ENCODE results near the gene PPP4R2. TPM values are rescaled to one million over a fixed set of nuclear protein-coding genes. Genes with fewer than 3 reads are reported as not detected.

The PPP4R2 gene
- total and polyA plus RNA-seq, 2 of the 4 experiments (the other 2 are of a cell fraction), result 13.5 to 31.4 TPM

DNA sequence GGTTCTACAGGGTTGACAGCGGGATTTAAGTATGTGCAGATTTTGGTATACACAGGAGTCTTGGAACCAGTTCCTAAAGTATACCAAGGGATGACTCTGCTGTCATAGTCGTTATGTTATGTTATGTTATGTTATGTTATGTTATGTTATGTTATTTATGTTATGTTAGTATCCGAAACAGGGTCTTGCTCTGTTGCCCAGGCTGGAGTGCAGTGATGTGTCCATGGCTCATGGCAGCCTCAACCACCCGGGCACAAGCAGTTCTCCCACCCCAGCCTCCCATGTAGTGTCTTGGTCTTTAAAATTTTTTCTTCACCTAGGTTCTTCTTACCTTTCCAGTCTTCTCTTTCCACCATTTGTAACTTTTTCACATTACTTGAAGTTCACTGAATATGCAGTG is 21.7 kb downstream of the PPP4R2 start:
- dilution Hi-C loops (cut with HindIII; ENCODE audit: low sequenced_read_pairs, unreplicated experiment) (no loop called here), in situ Hi-C loops (cut with MboI; ENCODE audit: low sequenced_read_pairs) (no loop called here), intact Hi-C loops (cut with micrococcal nuclease) (no loop called here)
- Histone ChIP-seq H4K91ac (ENCODE audit: insufficient read depth, low read depth, low read length) (no peak overlapping the region), H3K14ac (replicated peaks; ENCODE audit: low read depth, low read length) (no peak overlapping the region), H3K9me1 (ENCODE audit: insufficient read depth, low read length) (peaks cover 16% of the 10 kb centered on the region), H3K27ac (ENCODE audit: insufficient read depth, low read length) (no peak overlapping the region), H3K9me3 (ENCODE audit: control insufficient read depth, insufficient read depth, low read length) (no peaks in the 10 kb centered on the region), H2BK15ac (ENCODE audit: low read depth, low read length) (no peak overlapping the region), H2BK5ac (ENCODE audit: low read depth, low read length, poor library complexity, severe bottlenecking) (no peak overlapping the region), H3K4me3 (ENCODE audit: insufficient read depth, low read depth, low read length) (no peak overlapping the region), H4K20me1 (ENCODE audit: insufficient read depth, low read length) (peaks cover 96% of the 10 kb centered on the region), H4K5ac (ENCODE audit: low read depth, low read length) (no peak overlapping the region), H2AFZ (replicated peaks; ENCODE audit: low read length, poor library complexity) (no peak overlapping the region), H2AK5ac (ENCODE audit: low read depth, low read length) (no peak overlapping the region), H3K18ac (ENCODE audit: low read depth, low read length) (no peak overlapping the region), H4K8ac (ENCODE audit: low read depth in 2 of 2, low read length in 2 of 2) (no peak overlapping the region), H3K4me2 (ENCODE audit: low read depth, low read length) (no peak overlapping the region), H3K4ac (ENCODE audit: low read depth, low read length) (no peak overlapping the region), H2AK9ac (replicated peaks; ENCODE audit: low read depth, low read length, poor library complexity) (no peak overlapping the region), H3K36me3 (ENCODE audit: control insufficient read depth, insufficient read depth, low read length) (peaks cover 9% of the 10 kb centered on the region), H3K79me1 (ENCODE audit: low read depth in 1 of 2, low read length in 2 of 2) (peaks cover 2 to 51% of the 10 kb centered on the region in 2 experiments; a peak in 3 of 4 replicates), H2BK20ac (ENCODE audit: low read depth, low read length) (no peak overlapping the region), H2BK120ac (ENCODE audit: low read depth, low read length) (no peak overlapping the region), H3K4me1 (ENCODE audit: control insufficient read depth, insufficient read depth, low read length) (peaks cover 7% of the 10 kb centered on the region), H3K56ac (ENCODE audit: extremely low read depth, insufficient read depth, low read length) (no peak overlapping the region), H3K27me3 (ENCODE audit: control insufficient read depth, insufficient read depth, low read length) (no peaks in the 10 kb centered on the region), H3K9ac (ENCODE audit: low read depth, low read length) (no peak overlapping the region), H3K23ac (ENCODE audit: low read depth, low read length) (no peak overlapping the region)
- WGBS, 2 experiments (ENCODE audit: extremely low coverage in 2 of 2, insufficient read length in 1 of 2), result no CpG with 5 or more reads among the region's 4 CpGs
- no peak for ATAC-seq (ENCODE audit: low read depth)
- TF ChIP-seq CEBPB (IDR thresholded peaks at IDR 0.05; ENCODE audit: low read depth, low read length), result no peak
- no peak for TF ChIP-seq BHLHE40 (IDR thresholded peaks at IDR 0.05; ENCODE audit: low read depth, low read length)
- TF ChIP-seq, protein P1, sequence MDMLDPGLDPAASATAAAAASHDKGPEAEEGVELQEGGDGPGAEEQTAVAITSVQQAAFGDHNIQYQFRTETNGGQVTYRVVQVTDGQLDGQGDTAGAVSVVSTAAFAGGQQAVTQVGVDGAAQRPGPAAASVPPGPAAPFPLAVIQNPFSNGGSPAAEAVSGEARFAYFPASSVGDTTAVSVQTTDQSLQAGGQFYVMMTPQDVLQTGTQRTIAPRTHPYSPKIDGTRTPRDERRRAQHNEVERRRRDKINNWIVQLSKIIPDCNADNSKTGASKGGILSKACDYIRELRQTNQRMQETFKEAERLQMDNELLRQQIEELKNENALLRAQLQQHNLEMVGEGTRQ (IDR thresholded peaks at IDR 0.05; ENCODE audit: low read depth, low read length), result no peak
- TF ChIP-seq MAZ (IDR thresholded peaks at IDR 0.05; ENCODE audit: borderline replicate concordance, low read depth, low read length), result no peak
- CTCF ChIA-PET, result no interaction called here
- no TSS peak for BruUV-seq (replicated peaks)
- POLR2A ChIA-PET (ENCODE audit: unreplicated experiment), result no interaction called here
- DNase-seq, result no peak
